HG03025 (cell line): Measurements from ENCODE around the gene CLEC4F.

Experiments used
- ATAC-seq: cut with Tn5 transposase; IDR thresholded peaks from one replicate; pipeline ENCODE4 v1.9.1; 2021; ENCODE audit warnings: mild to moderate bottlenecking, moderate library complexity; ENCODE audit not compliant: unreplicated experiment, low FRiP score

Gene CLEC4F, protein sequence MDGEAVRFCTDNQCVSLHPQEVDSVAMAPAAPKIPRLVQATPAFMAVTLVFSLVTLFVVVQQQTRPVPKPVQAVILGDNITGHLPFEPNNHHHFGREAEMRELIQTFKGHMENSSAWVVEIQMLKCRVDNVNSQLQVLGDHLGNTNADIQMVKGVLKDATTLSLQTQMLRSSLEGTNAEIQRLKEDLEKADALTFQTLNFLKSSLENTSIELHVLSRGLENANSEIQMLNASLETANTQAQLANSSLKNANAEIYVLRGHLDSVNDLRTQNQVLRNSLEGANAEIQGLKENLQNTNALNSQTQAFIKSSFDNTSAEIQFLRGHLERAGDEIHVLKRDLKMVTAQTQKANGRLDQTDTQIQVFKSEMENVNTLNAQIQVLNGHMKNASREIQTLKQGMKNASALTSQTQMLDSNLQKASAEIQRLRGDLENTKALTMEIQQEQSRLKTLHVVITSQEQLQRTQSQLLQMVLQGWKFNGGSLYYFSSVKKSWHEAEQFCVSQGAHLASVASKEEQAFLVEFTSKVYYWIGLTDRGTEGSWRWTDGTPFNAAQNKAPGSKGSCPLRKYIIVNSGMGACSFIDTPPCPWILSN

DNA sequence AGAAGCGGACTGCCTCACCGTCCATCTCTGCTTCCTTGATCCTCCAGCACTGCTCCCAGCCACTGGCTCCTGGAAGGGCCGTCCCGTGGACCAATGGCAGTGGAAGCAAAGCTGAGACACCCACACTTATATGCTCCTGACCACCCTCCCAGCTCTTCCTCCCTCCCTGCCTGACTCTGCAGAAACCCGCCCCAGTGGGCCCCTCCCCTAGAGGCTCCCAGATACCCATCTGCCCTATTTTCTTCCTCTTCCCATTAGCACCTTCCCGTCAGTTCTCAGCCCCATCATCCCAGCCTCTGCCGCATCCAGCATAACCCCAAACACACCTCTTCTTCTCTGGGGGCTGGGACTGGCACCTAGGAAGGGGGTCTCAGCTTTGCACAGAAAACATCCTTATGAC, at the start of gene CLEC4F:
CLEC4F (minus strand) TSS at position 101 of the 400 bp plus-strand sequence; CDS start at position 25, 76 bp downstream.
- no peak for ATAC-seq

DNA sequence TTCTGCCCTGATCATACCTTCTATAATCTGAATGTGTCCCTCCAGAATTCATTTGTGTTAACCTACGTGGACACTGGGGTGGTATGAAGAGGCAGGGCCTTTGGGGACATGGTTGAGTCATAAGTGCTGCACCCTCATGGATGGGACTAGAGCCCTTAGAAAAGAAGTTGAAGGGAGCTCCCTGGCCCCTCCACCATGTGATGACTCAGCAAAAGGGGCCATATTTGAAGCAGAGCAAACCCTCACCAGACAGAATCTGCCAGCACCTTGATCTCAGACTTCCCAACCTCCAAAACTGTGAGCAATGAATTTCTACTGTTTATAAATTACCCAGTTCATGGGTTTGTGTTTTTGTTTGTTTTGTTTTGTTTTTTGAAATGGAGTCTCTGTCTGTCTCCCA, 48.6 kb upstream of the CLEC4F start:
- no peak for ATAC-seq

DNA sequence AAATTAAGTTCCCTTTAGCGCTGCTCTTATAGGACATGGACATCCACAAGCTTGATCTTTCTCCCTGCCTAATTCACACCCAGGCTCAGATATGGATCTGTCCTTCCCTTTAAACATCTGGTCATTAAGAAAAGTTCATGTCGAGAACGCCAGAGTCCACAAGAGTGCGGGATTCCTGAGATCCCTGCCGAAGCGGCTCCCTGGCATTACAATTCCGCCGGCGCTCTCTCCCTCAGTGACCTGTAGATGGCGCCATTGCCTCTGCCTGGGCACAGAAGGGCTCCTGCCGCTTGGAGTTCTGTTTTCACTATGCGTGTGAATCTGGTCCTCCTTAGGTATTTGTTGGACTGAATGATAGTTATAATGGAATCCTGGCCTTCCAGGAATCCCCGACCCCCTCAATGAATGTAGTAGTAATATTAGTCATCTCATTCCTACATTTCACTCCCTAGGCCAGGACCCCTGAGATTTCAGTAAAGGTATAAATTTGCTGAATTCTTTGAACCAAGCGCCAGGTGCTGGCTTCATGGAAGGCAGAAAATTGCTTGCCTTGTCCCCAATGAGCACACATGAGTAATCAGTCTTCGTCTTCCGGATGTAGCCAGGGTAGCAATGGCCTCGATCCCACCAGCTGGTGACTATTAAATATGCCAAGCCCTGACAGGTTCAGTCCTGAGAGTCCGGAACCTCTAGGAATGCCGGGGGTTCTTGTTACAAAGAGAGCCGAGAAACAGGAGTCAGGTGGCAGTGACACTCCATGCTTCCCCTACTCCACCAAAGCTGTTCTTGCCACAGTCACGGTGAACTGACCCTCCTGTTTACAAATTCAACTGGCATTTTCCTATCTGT, 41.6 kb upstream of the CLEC4F start:
- no peak for ATAC-seq

DNA sequence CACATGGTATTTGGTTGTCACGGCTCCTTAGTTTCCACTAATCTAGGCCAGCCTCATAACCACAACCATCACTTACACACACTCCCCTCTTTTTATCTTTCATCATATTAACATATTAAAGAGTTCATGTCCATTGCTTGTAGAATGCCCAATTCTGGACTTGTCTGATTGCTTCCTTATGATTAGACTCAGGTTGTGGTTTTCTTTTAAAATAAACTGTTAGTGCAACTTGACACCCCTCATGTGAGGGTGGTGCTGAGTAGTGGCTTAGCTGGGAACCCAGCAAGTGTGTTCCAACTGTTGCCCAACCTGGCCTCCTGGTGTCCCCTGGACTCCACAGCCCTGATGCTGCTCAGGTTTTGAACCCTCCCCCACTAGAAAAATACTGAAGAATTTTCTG, 35.3 kb upstream of the CLEC4F start:
- no peak for ATAC-seq

DNA sequence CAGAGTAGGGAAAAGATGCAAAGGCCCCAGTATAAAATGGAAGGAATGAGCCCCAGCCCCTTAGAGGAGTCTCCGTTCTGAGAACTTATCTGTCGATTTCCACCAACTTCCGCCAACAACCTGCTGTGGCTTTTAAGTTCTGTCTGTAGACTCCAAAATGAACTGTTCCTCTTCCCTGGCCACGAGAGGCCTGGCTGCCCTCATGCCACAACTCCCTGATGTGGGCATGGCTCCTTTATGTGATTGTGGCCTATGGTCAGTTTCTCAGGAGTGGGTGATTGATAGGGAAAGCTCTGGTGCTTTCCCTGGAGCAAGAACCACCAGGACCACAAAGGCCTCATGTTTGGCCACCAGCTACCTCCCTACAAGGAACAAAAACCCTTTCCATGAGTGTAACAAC, 34.0 kb upstream of the CLEC4F start:
- ATAC-seq: no peak

DNA sequence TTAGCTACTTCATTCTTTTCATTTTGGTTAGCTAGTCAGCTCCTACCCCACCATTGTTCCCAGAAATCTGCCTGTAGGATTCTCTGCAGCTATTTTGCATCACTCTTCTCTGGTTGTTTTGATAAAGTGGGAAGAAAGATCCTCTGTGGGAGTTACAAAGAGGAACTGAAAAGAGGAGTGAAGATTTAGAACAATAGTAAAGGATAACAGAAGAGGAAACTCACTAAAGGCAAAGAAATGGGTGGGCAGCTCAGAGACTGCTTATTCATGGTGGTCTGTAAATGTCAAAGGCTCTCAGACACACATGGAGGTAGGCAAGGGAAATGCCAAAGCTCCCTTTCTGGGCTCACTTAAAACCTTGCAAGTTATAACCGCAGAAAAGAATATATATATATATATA, 32.4 kb upstream of the CLEC4F start:
- no peak for ATAC-seq

DNA sequence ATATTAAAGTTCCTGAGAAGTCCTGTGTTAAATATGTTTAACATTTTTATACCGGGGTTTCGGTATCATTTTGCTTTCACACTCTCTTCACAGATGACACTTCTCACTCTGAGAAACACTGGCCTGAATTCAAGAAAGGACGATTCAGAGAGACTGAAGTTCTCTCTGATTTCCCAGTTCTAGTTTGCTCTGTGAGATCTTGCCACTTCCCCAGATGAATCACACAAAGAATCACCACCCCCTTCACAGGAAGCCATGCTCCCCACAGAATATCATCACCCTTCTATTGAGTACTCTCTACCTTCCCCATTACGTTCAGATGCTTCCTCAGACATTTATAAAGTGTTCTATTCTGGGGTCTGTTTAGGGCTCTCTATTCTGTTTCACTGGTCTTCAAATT, 31.3 kb upstream of the CLEC4F start:
- ATAC-seq: peak; percentile 53

DNA sequence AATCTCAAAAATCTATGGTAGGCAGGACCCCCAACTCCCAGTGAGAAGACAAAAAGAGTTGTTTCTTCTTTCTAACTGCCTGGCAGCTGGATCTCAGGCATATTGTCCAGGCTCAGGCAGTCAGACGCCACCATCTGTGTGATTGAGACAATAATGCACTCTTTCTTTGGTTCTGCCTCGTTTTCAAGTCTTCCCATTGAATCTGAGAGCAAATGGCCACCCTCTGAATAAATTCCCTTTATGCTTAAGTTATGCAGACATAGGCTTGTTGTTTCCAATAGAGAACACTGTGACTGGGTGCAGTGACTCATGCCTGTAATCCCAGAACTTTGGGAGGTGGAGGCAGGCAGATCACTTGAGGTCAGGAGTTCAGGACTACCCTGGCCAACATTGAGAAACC, 30.5 kb upstream of the CLEC4F start:
- ATAC-seq: no peak

DNA sequence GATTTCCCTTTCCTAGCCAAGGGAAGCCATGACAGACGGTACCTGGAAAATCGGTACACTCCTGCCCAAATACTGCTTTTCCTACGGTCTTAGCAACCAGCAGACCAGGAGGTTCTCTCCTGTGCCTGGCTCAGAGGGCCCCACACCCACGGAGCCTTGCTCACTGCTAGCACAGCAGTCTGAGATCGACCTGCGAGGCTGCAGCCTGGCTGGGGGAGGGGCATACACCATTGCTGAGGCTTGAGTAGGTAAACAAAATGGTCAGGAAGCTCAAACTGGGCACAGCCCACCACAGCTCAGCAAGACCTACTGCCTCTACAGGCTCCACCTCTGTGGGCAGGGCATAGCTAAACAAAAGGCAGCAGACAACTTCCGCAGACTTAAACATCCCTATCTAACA, 22.0 kb upstream of the CLEC4F start:
- no peak for ATAC-seq

DNA sequence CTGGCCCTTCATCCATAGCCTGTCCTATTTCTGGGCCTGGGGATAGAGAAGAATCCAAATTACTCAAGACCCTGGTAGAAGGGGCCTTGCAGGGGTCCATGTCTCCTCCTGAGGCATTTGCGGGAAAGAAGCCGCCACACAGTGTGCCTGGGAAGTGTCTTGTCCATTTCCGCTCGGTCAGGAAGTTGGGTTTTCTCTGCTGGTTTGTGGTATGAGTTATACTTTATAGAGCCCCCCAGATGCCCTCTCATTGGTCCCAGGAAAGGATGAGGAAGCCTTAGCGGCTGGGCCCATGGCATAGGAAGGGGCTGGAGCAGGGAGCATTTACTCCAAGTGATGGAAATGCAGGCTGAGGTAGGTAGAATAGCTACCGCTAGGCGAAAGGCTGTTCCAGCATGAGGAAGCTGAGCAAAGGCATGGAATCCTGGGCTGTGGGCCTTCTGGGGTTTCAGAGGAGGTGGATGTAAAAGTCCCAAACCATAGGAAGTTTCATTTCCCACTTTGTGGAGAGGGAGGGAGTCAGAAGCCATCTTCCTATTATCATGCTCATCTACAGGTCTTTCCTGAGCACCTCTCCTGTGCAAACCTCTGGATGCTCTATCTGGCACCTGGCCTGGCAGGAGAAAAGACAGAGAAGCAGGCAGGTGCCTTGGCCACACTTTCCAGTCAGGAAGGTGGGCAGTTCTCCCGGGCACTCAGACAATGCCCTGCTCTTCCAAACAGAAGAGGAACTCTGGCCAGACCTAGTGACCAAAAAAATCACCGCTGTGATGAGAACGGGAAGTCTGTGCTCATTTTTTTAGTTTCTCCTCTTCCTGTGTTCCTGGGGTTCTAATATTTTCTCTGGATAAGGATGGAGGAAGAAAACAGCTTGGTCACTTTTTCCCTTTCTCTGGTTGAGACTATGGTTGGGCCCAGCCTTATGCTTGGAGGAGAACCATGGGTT, 17.9 kb upstream of the CLEC4F start:
- ATAC-seq: no peak

DNA sequence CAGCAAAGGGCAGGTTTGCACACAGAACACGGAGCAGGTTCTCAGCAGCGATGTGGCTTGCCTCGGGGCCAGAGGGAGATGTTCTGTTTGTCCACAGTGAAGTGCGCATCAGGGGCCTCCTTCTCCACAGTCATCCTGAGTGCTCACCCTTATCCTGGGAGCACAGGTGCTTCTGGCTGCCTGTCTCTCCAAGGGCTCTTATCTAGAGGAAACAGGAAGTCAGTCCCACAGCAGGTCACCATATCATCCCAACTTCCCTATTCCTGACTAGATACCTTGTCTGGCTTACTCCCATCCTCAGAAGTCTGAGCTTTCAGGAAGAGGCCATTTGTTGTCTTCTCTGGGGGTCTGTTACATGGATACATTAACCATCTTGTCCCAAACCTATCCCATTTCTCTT, 15.2 kb upstream of the CLEC4F start, which contains the start of gene CD207:
CD207 (minus strand) TSS at position 174 of the 400 bp plus-strand sequence; CDS start at position 134, 40 bp downstream.
- ATAC-seq: no peak

DNA sequence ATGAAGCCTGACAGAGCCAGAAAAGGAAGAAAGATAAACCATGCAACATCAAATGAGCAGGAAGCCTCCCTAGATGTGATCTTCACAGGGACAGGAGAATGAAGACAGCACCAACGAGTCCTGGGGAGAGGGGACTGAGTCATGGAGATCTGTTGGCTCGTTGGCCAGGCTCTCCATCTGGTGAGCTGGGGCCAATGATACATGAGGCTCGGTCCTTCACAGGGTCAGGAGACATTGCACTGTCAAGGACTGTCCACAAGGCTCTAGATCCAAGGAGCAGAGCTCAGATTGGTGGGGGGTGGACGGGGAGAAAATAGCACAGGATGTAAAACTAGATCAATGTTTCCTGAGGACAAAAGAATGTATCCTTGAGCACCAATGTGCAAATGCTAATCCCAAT, 14.5 kb upstream of the CLEC4F start:
- no peak for ATAC-seq

DNA sequence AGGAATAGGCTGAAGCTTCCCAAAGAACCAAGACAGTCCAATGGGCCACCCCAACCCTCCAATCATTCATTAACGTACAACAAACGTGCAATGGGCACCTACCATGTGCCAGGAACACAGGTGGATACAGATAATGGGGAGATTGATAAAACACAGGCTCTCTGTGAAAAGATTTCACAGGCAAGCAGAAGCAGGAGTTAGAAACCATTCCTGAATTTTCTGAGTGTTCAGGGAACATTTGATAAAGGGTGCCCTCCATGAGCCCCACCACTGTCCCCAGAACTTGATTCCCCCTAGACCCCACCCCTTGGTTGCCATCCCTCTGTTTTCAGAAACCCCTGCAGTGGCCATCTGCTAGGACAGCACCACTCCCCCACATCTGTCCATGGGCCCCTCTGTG, 13.7 kb upstream of the CLEC4F start:
- no peak for ATAC-seq

DNA sequence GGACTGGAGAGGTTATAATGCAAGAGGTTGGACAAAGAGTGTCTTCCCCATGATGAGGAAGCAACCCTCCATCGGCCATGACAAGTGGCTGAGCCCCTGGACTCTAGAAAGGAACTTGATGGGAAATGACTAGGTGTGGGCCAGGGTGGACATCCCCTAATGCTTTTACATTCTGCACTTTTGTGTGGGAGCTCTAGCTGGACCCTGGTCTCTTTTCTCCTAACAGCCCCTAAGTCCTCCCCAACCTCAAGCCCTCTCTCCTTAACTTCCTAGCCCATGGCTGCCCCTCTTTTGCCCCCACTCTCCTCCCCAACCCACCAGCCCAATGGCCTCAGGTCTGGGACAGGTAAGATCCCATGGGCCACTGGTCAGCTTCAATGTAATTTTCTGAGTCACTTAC, 12.8 kb upstream of the CLEC4F start:
- no peak for ATAC-seq

DNA sequence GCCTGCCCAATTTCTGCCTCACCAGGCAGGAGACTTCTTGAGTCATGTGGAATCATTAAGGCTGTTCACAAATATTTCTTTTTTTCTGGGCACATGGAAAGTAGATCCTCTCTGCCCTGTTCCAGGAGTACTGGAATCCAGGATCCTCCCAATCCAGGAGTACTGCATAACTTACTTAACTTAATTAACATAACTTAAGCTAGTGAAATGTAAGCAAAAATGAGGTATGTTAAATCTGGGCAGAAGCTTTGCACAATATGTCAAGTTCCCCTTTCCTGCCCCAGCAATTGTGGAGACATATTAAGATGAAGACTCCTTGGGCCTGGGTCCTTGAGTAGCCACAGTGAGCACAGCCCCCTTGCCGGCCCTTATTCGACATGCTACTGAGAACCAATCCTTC, 12.0 kb upstream of the CLEC4F start:
- no peak for ATAC-seq

DNA sequence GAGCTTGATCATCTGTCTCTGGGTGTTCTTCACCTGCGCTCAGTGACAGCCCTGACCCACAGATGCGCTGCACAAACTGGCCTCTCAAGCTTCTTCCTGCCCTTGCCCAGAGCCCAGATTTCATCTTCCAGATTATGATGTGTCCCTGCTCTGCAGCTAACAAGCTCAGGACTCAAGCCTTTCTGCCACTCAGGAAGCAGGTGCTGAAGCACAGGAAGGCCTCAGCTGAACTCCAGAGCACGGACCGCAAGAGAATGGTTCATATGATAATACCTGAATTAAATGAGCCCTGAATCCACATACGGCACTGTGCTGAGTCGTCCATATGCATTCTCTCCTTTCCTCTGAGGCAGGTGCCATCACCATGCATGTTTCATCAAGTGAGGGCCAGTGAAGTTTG, 11.5 kb upstream of the CLEC4F start:
- ATAC-seq: no peak

DNA sequence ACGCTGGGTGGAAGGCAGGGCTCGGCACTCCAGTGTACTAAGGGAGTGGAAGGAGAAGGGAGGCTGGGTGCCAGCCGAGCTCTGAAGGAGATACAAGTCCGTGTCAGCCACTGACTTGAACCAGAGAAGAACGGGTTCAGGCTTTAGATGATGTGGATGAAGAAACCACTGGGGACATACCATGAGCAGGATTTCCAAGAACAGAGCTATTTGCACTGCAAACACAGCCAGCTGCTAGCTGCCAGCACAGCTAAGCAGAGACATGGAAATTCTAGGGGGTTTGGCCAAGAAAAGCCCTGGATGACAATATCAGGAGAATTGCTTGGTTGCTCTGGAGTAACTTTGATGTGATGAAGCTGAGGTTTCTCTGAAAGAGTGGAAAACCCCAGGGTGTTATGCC, 10.0 kb upstream of the CLEC4F start:
- no peak for ATAC-seq

DNA sequence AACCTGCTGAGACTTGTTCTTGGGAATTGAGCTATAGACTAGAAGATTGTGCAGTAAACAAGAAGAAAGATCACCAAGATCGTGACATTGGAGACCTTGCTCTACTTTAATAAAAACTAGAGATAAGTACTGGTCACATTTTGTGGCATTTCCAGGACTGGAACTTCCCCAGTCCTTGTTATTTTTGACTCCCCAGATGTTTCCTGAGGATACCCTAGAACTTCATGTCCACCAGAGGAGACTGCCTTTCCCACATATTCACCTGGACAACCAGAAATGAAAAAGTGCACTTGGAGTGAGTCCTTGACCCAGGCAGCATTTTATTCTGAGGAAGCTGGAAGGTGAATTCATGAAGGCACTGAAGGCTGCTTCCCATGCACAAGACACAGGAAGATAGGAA, 9.5 kb upstream of the CLEC4F start:
- ATAC-seq: no peak

DNA sequence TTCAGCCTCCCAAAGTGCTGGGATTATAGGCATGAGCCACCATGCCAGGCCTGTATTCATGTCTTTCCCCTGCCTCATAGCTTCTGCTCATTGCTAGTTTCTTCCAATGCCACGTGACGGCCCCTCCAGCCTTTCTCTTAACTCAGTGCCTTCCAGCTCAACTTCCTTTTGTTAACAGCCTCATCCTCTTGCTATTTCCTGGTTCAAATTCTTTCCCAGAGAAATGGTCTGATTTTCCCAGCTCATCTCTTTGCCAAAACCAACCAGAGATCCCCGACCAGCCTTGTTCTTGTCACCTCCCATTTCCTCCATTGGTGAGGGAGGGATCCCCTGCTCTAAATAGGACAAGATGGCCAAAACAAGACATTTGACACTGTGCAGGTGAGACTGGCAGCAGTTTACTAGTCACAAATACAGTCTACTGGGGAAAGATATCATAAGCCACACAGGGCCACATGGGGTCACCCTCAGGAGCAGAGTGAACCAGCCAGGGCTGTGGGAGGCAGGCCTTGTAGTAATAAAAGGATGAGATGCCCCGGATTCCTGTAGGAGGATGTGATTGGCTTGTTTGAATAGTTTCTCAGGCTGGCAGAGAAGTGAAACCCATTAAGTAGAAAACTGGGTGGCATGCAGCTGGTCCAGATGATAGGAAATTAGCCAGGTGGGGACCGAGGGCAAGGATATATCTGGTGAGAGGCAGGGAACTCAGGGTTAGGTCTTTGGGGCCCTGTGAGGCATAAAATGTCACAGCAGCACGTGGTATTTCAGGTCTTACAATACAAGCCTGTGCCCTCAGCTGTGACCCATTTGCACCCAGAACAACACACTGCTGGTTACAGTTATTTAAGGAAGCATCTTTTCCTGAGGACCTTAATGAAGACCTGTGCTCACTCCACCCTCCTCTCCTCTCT, 8.8 kb upstream of the CLEC4F start:
- ATAC-seq: no peak
